GM23338 (cell line): Measurements from ENCODE around the gene DDX43. TPM values are rescaled to one million over a fixed set of nuclear protein-coding genes. Genes with fewer than 3 reads are reported as not detected.

Experiments
- ATAC-seq: fragments of 200-7000 bp; cut with Tn5 transposase; 3 replicates; pipeline ENCODE4 v1.9.1; 2020
- DNase-seq: peaks from one replicate; pipeline ENCODE4 v3.0.0-alpha.2; 2015; ENCODE audit warnings: low spot score
- H2AFZ ChIP-seq: fragments of 200-600 bp; sonication (generic); 2 replicates; pipeline ENCODE4 v1.8.0; 2016; ENCODE audit warnings: antibody characterized with exemption, mild to moderate bottlenecking, moderate library complexity
- H3F3A ChIP-seq: fragments of 200-600 bp; sonication (generic); replicated peaks from 2 replicates; pipeline ENCODE4 v1.8.0; 2017; ENCODE audit warnings: antibody characterized with exemption, mixed run types, low read depth
- H3K27ac ChIP-seq: fragments of 200-600 bp; sonication (generic); 2 replicates; pipeline ENCODE4 v1.6.1; 2016; ENCODE audit warnings: low read depth
- H3K27me3 ChIP-seq: fragments of 200-600 bp; sonication (generic); 2 replicates; pipeline ENCODE4 v1.8.0; 2016; ENCODE audit warnings: mild to moderate bottlenecking, mixed run types, moderate library complexity; ENCODE audit not compliant: insufficient read depth
- H3K36me3 ChIP-seq: fragments of 200-600 bp; sonication (generic); 2 replicates; pipeline ENCODE4 v1.8.0; 2016; ENCODE audit warnings: mild to moderate bottlenecking; ENCODE audit not compliant: insufficient read depth
- H3K4me1 ChIP-seq: fragments of 200-600 bp; sonication (generic); 2 replicates; pipeline ENCODE4 v1.8.0; 2016; ENCODE audit warnings: mild to moderate bottlenecking, moderate library complexity; ENCODE audit not compliant: insufficient read depth
- H3K4me2 ChIP-seq: fragments of 200-600 bp; sonication (generic); 2 replicates; pipeline ENCODE4 v1.7.1; 2017; ENCODE audit warnings: mixed run types
- H3K4me3 ChIP-seq: fragments of 200-600 bp; sonication (generic); 2 replicates; pipeline ENCODE4 v1.6.1; 2016; ENCODE audit warnings: mixed run types
- H3K79me2 ChIP-seq: fragments of 200-600 bp; sonication (generic); replicated peaks from 2 replicates; pipeline ENCODE4 v1.8.0; 2017; ENCODE audit warnings: mild to moderate bottlenecking; ENCODE audit not compliant: insufficient read depth
- H3K9me2 ChIP-seq: fragments of 200-600 bp; sonication (generic); 2 replicates; pipeline ENCODE4 v1.8.0; 2017; ENCODE audit not compliant: insufficient read depth
- H4K20me1 ChIP-seq: fragments of 200-600 bp; sonication (generic); replicated peaks from 2 replicates; pipeline ENCODE4 v1.8.0; 2017; ENCODE audit warnings: mild to moderate bottlenecking; ENCODE audit not compliant: insufficient read depth
- H3K27ac Mint-ChIP-seq: 2 replicates; pipeline ENCODE4 v1.8.0; 2020; ENCODE audit warnings: inconsistent platforms, mild to moderate bottlenecking, moderate library complexity, mixed read lengths
- H3K27me3 Mint-ChIP-seq: 3 replicates; pipeline ENCODE4 v1.8.0; 2022; ENCODE audit warnings: low read depth, mild to moderate bottlenecking, moderate library complexity, mixed read lengths, inconsistent platforms; ENCODE audit not compliant: insufficient read depth, poor library complexity
- H3K36me3 Mint-ChIP-seq: 3 replicates; pipeline ENCODE4 v1.8.0; 2021; ENCODE audit warnings: low read depth, mild to moderate bottlenecking, inconsistent platforms, moderate library complexity, mixed read lengths
- H3K4me1 Mint-ChIP-seq: 3 replicates; pipeline ENCODE4 v1.8.0; 2020; ENCODE audit warnings: mild to moderate bottlenecking, inconsistent platforms, mixed read lengths
- H3K4me3 Mint-ChIP-seq: 3 replicates; pipeline ENCODE4 v1.8.0; 2021; ENCODE audit warnings: moderate library complexity, mild to moderate bottlenecking, inconsistent platforms, mixed read lengths
- H3K9me3 Mint-ChIP-seq: 3 replicates; pipeline ENCODE4 v1.8.0; 2020; ENCODE audit warnings: moderate library complexity, mild to moderate bottlenecking, inconsistent platforms, mixed read lengths
- CREB1 ChIP-seq: fragments of 250-450 bp; sonication (Bioruptor Pico); IDR thresholded peaks from 2 replicates; pipeline ENCODE4 v1.5.0; 2020; ENCODE audit warnings: low read depth, mild to moderate bottlenecking, moderate library complexity
- EZH2 ChIP-seq: fragments of 200-600 bp; sonication (generic); IDR thresholded peaks from one replicate; pipeline ENCODE4 v1.8.0; 2017; ENCODE audit warnings: antibody characterized with exemption, mild to moderate bottlenecking, low read depth; ENCODE audit not compliant: unreplicated experiment
- EZH2phosphoT487 ChIP-seq: fragments of 200-600 bp; sonication (generic); IDR thresholded peaks from one replicate; pipeline ENCODE4 v1.8.1; 2018; ENCODE audit warnings: antibody characterized with exemption; ENCODE audit not compliant: unreplicated experiment
- JUNB ChIP-seq: IDR thresholded peaks from one replicate; pipeline ENCODE4 v1.6.1; 2016; ENCODE audit warnings: antibody characterized with exemption; ENCODE audit not compliant: unreplicated experiment
- NANOG ChIP-seq: IDR thresholded peaks from 2 replicates; pipeline ENCODE4 v1.6.1; 2016; ENCODE audit warnings: antibody characterized with exemption, borderline replicate concordance
- POLR2AphosphoS5 ChIP-seq: IDR thresholded peaks from 2 replicates; pipeline ENCODE4 v1.6.1; 2016; ENCODE audit warnings: antibody characterized with exemption, low read depth
- STAT1 ChIP-seq: IDR thresholded peaks from one replicate; pipeline ENCODE4 v1.6.1; 2016; ENCODE audit warnings: antibody characterized with exemption; ENCODE audit not compliant: unreplicated experiment
- ZNF114 ChIP-seq: fragments of 250-450 bp; sonication (Bioruptor Pico); IDR thresholded peaks from 2 replicates; pipeline ENCODE4 v1.5.0; 2020; ENCODE audit warnings: mild to moderate bottlenecking, moderate library complexity
- ZNF331 ChIP-seq: fragments of 250-450 bp; sonication (Bioruptor Pico); IDR thresholded peaks from 2 replicates; pipeline ENCODE4 v1.5.0; 2020; ENCODE audit warnings: low read depth, mild to moderate bottlenecking, moderate library complexity
- polyA plus RNA-seq: library from polyadenylated mRNA; unstranded; fragments of >200 nt; fragmentation: Nextera tagmentation; extraction: Ambion mirVana; gene quantifications from 2 replicates; pipeline ENCODE4 v1.2.1, GENCODE V29; 2016
- total RNA-seq: library from RNA; depleted of rRNA; stranded (reverse); fragments of >200 nt; shearing (Covaris generic); gene quantifications from 2 replicates; pipeline ENCODE4 v1.2.3, GENCODE V29; 2014
- TF ChIP-seq, protein P1 (sequence below), 2 experiments: fragments of 200-600 bp in 1 of 2; sonication (generic) in 1 of 2; conservative IDR thresholded peaks; 2 replicates each; pipeline versions ENCODE4 v1.5.1 to v1.6.1; 2016 to 2017; ENCODE audit warnings: antibody characterized with exemption in 2 of 2, low read depth in 2 of 2, mild to moderate bottlenecking in 2 of 2, moderate library complexity in 1 of 2
- TF ChIP-seq, protein P2 (sequence below): fragments of 250-450 bp; sonication (Bioruptor Pico); IDR thresholded peaks from 2 replicates; pipeline ENCODE4 v1.5.0; 2020; ENCODE audit warnings: mild to moderate bottlenecking, moderate library complexity
- TF ChIP-seq, protein P3 (sequence below): IDR thresholded peaks from one replicate; pipeline ENCODE4 v1.6.1; 2018; ENCODE audit warnings: antibody characterized with exemption; ENCODE audit not compliant: unreplicated experiment
- TF ChIP-seq, protein P4 (sequence below): IDR thresholded peaks from 2 replicates; pipeline ENCODE4 v1.6.1; 2016; ENCODE audit warnings: antibody characterized with exemption

Gene DDX43
- total and polyA plus RNA-seq, 2 experiments from 2014 or later: 0.49 to 0.60 TPM

DNA sequence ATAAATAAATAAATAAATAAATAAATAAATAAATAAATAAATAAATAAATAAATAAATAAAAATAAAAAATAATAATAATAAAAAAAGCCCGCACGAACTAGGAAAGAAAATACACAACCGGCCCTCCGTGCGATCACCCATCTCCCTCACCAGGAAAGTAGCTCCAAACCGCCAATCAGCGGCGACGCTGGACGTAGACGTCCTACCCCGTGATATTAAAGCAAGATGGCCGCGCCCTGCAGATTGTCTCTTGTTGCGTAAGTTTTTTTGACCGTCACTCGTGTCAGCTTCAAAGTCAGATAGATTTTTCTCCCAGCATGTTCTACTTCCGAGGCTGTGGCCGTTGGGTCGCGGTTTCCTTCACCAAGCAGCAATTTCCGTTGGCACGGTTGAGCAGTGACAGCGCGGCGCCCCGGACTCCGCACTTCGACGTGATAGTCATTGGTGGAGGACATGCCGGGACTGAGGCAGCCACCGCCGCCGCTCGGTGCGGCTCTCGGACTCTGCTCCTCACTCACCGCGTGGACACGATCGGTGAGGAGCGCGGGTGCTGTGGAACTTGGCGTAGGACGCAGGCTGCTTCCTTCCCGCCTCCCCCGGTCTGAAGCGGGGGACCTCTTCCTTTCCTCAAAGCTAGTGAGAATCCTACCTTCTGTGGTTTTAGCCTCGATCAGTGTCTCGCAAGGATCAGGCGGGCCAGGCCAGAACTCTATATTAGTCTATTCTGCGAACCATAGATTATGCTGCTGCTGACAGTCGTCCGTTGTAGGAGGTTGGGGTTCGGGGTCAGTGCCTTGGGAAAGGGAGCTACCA, 67.1 kb downstream of the DDX43 start, which contains the start of gene MTO1:
TSS of gene MTO1 (plus strand) at position 201 of the 814 bp plus-strand sequence. CDS start at position 319, 118 bp downstream.
- TF ChIP-seq CREB1 (CRISPR knock-in tag): peak; percentile 18; the same call in 1 of the 2 replicates
- no peak for TF ChIP-seq EZH2
- TF ChIP-seq JUNB: no peak
- no peak for TF ChIP-seq ZNF114 (CRISPR knock-in tag)
- no peak for TF ChIP-seq EZH2phosphoT487
- TF ChIP-seq, protein P1, sequence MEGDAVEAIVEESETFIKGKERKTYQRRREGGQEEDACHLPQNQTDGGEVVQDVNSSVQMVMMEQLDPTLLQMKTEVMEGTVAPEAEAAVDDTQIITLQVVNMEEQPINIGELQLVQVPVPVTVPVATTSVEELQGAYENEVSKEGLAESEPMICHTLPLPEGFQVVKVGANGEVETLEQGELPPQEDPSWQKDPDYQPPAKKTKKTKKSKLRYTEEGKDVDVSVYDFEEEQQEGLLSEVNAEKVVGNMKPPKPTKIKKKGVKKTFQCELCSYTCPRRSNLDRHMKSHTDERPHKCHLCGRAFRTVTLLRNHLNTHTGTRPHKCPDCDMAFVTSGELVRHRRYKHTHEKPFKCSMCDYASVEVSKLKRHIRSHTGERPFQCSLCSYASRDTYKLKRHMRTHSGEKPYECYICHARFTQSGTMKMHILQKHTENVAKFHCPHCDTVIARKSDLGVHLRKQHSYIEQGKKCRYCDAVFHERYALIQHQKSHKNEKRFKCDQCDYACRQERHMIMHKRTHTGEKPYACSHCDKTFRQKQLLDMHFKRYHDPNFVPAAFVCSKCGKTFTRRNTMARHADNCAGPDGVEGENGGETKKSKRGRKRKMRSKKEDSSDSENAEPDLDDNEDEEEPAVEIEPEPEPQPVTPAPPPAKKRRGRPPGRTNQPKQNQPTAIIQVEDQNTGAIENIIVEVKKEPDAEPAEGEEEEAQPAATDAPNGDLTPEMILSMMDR (conservative IDR thresholded peaks at IDR 0.05; ENCODE audit: low read depth in 2 of 2): no peak
- TF ChIP-seq, protein P2, sequence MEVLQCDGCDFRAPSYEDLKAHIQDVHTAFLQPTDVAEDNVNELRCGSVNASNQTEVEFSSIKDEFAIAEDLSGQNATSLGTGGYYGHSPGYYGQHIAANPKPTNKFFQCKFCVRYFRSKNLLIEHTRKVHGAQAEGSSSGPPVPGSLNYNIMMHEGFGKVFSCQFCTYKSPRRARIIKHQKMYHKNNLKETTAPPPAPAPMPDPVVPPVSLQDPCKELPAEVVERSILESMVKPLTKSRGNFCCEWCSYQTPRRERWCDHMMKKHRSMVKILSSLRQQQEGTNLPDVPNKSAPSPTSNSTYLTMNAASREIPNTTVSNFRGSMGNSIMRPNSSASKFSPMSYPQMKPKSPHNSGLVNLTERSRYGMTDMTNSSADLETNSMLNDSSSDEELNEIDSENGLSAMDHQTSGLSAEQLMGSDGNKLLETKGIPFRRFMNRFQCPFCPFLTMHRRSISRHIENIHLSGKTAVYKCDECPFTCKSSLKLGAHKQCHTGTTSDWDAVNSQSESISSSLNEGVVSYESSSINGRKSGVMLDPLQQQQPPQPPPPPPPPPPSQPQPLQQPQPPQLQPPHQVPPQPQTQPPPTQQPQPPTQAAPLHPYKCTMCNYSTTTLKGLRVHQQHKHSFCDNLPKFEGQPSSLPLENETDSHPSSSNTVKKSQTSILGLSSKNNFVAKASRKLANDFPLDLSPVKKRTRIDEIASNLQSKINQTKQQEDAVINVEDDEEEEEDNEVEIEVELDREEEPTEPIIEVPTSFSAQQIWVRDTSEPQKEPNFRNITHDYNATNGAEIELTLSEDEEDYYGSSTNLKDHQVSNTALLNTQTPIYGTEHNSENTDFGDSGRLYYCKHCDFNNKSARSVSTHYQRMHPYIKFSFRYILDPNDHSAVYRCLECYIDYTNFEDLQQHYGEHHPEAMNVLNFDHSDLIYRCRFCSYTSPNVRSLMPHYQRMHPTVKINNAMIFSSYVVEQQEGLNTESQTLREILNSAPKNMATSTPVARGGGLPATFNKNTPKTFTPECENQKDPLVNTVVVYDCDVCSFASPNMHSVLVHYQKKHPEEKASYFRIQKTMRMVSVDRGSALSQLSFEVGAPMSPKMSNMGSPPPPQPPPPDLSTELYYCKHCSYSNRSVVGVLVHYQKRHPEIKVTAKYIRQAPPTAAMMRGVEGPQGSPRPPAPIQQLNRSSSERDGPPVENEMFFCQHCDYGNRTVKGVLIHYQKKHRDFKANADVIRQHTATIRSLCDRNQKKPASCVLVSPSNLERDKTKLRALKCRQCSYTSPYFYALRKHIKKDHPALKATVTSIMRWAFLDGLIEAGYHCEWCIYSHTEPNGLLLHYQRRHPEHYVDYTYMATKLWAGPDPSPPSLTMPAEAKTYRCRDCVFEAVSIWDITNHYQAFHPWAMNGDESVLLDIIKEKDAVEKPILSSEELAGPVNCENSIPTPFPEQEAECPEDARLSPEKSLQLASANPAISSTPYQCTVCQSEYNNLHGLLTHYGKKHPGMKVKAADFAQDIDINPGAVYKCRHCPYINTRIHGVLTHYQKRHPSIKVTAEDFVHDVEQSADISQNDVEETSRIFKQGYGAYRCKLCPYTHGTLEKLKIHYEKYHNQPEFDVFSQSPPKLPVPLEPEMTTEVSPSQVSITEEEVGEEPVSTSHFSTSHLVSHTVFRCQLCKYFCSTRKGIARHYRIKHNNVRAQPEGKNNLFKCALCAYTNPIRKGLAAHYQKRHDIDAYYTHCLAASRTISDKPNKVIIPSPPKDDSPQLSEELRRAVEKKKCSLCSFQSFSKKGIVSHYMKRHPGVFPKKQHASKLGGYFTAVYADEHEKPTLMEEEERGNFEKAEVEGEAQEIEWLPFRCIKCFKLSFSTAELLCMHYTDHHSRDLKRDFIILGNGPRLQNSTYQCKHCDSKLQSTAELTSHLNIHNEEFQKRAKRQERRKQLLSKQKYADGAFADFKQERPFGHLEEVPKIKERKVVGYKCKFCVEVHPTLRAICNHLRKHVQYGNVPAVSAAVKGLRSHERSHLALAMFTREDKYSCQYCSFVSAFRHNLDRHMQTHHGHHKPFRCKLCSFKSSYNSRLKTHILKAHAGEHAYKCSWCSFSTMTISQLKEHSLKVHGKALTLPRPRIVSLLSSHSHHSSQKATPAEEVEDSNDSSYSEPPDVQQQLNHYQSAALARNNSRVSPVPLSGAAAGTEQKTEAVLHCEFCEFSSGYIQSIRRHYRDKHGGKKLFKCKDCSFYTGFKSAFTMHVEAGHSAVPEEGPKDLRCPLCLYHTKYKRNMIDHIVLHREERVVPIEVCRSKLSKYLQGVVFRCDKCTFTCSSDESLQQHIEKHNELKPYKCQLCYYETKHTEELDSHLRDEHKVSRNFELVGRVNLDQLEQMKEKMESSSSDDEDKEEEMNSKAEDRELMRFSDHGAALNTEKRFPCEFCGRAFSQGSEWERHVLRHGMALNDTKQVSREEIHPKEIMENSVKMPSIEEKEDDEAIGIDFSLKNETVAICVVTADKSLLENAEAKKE (CRISPR knock-in tag): no peak
- peak; percentile 76 for TF ChIP-seq POLR2AphosphoS5
- TF ChIP-seq STAT1: no peak
- TF ChIP-seq, protein P3, sequence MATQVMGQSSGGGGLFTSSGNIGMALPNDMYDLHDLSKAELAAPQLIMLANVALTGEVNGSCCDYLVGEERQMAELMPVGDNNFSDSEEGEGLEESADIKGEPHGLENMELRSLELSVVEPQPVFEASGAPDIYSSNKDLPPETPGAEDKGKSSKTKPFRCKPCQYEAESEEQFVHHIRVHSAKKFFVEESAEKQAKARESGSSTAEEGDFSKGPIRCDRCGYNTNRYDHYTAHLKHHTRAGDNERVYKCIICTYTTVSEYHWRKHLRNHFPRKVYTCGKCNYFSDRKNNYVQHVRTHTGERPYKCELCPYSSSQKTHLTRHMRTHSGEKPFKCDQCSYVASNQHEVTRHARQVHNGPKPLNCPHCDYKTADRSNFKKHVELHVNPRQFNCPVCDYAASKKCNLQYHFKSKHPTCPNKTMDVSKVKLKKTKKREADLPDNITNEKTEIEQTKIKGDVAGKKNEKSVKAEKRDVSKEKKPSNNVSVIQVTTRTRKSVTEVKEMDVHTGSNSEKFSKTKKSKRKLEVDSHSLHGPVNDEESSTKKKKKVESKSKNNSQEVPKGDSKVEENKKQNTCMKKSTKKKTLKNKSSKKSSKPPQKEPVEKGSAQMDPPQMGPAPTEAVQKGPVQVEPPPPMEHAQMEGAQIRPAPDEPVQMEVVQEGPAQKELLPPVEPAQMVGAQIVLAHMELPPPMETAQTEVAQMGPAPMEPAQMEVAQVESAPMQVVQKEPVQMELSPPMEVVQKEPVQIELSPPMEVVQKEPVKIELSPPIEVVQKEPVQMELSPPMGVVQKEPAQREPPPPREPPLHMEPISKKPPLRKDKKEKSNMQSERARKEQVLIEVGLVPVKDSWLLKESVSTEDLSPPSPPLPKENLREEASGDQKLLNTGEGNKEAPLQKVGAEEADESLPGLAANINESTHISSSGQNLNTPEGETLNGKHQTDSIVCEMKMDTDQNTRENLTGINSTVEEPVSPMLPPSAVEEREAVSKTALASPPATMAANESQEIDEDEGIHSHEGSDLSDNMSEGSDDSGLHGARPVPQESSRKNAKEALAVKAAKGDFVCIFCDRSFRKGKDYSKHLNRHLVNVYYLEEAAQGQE: no peak
- no peak for TF ChIP-seq ZNF331 (CRISPR knock-in tag)
- TF ChIP-seq NANOG: no peak
- TF ChIP-seq, protein P4, sequence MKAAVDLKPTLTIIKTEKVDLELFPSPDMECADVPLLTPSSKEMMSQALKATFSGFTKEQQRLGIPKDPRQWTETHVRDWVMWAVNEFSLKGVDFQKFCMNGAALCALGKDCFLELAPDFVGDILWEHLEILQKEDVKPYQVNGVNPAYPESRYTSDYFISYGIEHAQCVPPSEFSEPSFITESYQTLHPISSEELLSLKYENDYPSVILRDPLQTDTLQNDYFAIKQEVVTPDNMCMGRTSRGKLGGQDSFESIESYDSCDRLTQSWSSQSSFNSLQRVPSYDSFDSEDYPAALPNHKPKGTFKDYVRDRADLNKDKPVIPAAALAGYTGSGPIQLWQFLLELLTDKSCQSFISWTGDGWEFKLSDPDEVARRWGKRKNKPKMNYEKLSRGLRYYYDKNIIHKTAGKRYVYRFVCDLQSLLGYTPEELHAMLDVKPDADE: no peak
- Histone ChIP-seq H3K4me2 (peak within 1 kb of the TSS; percentile 99), H3K27me3 (no peaks in the 10 kb centered on the region), H2AFZ (peak within 1 kb of the TSS; percentile 88), H3K79me2 (peaks cover 40% of the 10 kb centered on the region), H3K27ac (peak within 1 kb of the TSS; percentile 84), H3K4me3 (peak within 1 kb of the TSS; percentile 81), H3K9me2 (no peaks in the 10 kb centered on the region), H3K36me3 (peaks cover 7% of the 10 kb centered on the region; the same call in 1 of the 2 replicates), H4K20me1 (no peaks in the 10 kb centered on the region), H3K4me1 (peaks cover 4% of the 10 kb centered on the region; the same call in 1 of the 2 replicates), H3F3A (peaks cover 4% of the 10 kb centered on the region; the same call in 1 of the 2 replicates)
- DNase-seq: peak; percentile 90
- Mint-ChIP-seq H3K4me3 (peak within 1 kb of the TSS; percentile 93), H3K9me3 (peaks cover 3% of the 10 kb centered on the region; the same call in 1 of the 3 replicates), H3K27me3 (peaks cover 3% of the 10 kb centered on the region), H3K36me3 (peaks cover 19% of the 10 kb centered on the region), H3K27ac (peak within 1 kb of the TSS; percentile 97), H3K4me1 (peaks cover 4% of the 10 kb centered on the region)
- ATAC-seq: peak; percentile 95
